Activated T-helper 1 cell treated with Interleukin-2 at 50 U/mL for 16 hours (primary cell): Measurements from ENCODE around the gene IDH3B.

Source experiments
- DNase-seq: peaks from one replicate; pipeline ENCODE4 v3.0.0-alpha.2; 2020; ENCODE audit warnings: low read depth

IDH3B gene

DNA sequence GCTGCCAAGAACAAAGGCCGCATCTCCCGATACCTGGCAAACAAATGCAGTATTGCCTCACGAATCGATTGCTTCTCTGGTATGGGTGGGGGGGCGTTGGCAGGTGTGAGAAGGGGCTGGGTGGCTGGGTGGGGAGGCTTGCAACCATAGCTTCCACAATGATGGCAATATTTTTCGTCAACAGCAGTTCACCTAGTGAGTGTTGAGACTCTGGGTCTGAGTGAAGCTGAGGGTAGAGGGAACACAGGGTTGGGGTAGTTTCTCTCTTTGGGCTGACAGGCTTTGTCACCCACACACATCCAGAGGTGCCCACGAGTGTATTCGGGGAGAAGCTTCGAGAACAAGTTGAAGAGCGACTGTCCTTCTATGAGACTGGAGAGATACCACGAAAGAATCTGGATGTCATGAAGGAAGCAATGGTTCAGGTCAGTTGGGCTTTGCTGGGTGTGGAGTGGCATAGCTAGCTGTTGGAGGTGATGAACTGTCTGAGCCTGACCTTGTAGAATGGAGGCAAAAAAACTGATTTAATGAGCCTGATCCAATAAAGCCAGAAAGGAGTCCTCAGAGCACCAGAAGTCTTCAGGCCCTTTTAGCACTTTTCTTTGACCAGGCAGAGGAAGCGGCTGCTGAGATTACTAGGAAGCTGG lies 7.4 kb downstream of the IDH3B start:
- no peak for DNase-seq

DNA sequence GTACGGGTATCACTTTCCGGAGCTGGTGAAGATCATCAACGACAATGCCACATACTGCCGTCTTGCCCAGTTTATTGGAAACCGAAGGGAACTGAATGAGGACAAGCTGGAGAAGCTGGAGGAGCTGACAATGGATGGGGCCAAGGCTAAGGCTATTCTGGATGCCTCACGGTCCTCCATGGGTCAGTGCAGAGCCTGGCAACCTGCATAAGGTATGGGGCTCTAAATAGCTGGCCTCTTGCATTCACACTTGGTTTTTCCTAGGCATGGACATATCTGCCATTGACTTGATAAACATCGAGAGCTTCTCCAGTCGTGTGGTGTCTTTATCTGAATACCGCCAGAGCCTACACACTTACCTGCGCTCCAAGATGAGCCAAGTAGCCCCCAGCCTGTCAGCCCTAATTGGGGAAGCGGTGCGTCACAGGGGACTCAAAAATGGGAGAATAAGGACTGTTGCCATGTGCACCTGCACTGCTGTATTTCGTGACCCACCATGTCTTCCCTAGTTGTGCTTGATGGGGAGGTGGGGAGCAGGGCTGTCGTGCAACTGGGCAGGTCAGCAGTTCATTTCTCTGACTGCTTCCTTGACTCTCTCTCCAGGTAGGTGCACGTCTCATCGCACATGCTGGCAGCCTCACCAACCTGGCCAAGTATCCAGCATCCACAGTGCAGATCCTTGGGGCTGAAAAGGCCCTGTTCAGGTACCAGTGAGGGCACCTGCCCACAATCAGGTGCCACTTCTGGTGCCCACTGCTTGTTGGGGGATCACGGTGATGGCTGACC lies 8.5 kb downstream of the IDH3B start:
- no peak for DNase-seq

DNA sequence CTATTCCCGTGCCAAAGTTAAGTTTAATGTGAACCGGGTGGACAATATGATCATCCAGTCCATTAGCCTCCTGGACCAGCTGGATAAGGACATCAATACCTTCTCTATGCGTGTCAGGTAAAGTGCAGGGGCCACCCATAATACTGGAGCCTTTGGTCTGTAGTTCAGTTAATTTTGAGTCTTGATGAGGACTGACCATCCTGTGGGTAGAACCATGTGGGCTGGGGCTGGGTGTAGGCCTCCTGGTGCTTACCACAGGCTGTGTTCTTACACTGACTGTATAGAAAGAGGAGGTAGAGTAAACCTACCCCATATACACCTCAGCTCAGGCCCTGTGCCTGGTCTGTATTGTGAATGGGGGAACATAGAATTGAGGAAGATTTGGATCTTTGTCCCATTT lies 9.2 kb downstream of the IDH3B start:
- no peak for DNase-seq

DNA sequence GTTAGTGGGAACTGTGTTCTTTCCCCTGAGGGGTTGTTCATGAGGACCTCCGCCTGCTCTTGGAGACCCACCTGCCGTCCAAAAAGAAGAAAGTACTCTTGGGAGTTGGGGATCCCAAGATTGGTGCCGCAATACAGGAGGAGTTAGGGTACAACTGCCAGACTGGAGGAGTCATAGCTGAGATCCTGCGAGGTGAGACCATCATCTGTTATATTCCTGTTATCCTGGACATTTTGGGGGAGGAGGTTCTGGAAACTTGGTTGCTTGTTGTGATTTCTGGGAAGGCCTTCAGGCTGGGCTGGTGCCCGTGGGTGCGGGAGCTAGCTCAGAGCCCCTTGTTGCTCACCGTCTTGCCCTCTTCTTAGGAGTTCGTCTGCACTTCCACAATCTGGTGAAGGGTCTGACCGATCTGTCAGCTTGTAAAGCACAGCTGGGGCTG lies 9.6 kb downstream of the IDH3B start:
- DNase-seq = no peak

DNA sequence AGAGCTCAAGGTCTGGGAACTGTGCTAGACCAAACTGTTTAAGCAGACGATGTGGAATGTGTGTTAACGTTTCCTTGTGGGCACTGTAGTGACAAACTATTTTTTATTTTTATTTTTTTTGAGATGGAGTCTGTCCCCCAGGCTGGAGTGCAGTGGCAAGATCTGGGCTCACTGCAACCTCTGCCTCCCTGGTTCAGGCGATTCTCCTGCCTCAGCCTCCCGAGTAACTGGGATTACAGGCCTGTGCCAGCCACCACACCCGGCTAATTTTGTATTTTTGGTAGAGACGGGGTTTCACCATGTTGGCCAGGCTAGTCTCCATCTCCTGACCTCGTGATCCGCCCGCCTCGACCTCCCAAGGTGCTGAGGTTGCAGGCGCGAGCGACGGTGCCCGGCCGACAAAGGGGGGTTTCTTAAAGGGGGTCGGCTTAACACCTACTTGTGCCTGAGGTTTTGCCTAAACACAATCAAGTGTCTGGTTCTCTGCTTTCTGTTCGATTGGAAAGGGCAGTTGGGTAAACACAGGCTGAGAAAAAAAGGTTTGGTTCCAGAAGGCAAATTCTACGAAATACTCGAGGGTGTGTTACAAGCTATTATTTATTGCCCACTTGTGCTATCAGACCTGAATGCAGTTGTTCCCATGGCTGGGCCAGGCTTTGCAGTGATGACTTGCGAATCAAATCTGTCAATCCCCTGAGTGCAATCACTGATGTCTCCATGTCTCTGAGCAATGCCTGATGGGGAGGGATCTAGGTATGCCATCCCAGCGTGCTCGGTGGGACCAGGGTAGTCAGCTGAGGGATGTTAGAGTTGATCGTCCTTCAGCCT lies 10.2 kb downstream of the IDH3B start:
- no peak for DNase-seq

DNA sequence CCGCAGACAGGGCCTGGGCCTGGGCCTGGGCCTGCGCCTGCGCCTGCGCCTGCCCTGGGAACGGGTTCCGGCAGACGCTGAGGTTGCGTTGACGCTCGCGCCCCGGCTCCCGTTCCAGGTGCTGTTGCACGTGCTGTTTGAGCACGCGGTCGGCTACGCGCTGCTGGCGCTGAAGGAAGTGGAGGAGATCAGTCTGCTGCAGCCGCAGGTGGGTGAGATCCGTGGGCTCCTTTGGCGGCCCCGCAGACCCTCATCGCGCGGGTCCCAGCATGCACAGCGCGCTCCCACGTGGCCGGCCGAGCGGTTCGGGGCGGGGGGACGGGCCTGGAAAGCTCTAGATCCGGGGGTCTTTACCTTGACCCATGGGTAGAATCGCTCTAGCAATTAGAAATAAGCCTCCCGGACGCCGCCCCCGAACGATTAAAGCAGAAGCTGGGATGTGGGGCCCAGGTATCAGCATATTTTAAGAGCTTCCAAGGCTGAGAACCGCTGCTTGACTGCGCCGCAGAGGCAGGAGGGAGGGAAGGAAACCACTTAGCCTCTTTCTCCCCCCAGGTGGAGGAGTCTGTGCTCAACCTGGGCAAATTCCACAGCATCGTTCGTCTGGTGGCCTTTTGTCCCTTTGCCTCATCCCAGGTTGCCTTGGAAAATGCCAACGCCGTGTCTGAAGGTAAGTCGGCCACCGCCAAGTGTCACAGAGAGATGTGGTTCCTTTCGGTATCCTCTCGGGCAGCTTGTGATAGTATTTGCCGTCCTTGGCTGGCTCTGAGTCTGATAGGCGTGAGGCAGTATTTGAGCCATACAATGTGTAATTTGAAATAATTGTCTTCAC lies 11.1 kb downstream of the IDH3B start:
- no peak for DNase-seq

DNA sequence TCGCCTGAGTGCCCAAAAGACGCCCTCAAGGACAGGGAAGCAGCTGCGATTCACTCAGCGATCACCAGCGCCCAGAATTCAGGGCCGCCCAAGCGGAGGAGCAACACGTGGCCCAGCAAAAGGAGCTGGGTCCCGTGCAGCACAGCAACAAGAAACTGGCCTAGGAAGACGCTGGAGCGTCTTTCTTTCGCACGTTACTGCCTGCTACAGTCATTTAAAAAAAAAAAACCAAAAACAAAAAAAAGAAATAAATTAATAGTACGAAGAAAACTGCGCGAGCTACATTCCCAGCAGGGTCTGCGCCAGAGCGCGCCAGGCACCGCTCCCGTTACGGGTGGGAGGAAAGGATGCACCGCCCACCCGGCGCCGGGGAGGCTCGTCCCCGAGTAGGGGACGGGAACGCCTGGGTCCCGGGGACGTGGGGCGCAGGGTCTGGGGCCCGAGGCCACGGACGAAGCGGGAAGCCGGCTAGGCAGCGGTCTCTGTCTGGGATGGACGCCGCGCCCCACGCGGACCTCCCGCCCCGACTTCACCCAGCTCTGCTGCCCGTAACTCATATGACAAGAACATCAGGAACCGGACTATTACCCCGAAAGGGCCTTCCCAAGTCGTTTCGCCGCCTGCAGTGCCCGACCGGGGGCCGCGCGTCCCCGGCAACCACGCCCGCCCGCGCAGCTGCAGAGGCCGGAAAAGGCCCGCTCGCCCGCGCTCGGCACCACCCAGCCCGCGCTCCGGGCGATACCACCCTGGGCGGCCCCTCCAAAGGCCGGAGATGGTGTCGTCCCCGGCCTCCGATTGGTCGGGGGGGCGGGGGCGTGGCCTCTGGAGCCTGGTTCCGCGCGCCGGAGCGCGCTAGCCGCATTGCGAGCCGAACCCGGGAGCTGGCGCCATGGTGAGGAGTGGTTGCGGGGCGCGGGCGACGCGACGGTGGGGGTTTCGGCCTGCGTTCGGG lies 12.0 kb downstream of the IDH3B start, which contains the start of gene NOP56:
NOP56 (plus strand) TSS at position 861 of the 952 bp plus-strand sequence; CDS start at position 890, 29 bp downstream.
- DNase-seq = peak; percentile 95

DNA sequence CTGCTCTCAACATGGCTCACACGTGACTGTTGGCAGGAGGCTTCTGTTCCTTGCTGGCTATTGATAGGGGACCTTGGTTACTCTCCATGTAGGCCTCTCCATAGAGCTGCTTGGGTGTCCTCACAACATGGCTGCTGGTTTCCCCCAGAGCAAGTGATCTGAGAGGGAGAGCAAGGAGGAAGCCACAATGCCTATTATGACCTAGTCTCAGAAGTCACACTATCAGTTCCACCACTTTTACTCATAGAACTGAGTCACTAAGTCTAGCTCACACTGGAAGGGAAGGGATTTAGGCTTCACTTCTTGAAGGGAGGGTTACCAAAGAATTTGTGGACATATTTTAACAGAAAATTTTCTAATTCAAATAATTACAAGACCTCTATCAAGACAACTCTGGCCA lies 20.3 kb downstream of the IDH3B start:
- no peak for DNase-seq

DNA sequence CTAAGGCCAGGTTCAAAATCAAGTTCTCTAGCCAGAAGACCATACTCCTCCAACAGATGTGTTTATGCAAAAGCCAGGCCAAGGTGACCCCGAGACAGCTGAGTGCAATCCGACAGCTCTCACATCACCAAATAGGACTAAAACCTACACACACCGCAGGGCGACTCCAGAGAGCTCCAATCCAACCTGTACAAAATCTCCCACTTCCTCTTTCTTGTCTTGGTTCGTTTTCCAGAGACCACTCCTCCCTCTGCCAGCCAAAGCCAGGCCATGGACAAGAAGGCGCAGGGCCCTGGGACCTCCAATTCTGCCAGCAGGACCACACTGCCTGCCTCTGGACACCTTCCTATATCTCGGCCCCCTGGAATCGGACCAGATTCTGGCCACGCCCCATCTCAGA lies 23.1 kb downstream of the IDH3B start:
- DNase-seq = no peak

DNA sequence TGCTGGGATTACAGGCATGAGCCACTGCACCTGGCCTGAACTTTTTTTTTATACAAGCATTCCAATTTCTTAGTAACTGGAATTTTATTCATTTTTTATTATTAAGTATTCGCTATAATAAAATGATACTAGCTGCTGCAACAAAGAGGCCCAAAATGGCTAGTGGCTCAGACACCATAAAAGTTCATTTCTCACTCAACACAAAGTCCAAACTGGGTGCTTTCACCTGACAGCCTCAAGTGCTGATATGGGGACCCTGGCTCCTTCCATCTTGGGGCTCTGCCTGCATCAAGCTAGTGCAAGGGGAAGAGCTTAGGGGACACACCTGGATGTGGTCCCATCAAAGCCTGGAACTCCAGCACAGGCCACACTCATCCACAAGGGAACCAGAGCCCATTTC lies 23.8 kb downstream of the IDH3B start:
- DNase-seq = no peak

DNA sequence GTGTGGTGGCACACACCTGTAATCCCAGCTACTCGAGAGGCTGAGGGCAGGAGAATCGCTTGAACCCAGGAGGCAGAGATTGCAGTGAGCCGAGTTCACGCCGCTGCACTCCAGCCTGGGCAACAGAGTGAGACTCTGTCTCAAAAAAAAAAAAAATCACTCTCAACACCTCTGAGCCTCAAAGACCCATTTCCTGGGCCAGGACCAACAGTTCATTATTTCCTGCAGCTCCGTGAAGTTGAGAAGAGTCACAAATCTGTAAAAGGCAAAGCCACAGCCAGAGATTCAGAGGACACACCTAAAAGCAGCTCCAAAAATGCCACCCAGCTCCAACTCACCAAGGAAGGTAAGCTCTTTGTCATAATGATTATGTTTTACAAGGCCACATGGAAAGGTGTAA lies 26.8 kb downstream of the IDH3B start:
- DNase-seq = no peak

DNA sequence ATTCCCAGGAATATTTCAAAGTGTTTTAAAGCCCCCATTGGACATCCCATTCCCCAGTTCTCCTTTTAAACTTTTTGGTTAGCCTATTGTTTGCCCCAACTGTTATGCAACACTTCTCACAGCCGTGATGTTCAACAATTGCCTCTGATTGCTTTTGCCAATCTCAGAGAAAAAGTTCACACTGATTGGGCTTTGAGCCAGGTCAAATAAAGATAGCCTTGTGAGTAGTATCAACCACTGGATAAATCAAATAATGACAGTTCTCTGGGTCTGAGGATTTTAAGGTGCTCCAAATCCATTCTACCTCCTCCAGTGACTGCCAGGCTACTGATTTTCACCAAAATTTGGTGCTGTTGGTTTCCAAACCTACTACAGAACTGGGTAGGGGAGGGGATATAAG lies 30.6 kb downstream of the IDH3B start:
- DNase-seq = no peak

DNA sequence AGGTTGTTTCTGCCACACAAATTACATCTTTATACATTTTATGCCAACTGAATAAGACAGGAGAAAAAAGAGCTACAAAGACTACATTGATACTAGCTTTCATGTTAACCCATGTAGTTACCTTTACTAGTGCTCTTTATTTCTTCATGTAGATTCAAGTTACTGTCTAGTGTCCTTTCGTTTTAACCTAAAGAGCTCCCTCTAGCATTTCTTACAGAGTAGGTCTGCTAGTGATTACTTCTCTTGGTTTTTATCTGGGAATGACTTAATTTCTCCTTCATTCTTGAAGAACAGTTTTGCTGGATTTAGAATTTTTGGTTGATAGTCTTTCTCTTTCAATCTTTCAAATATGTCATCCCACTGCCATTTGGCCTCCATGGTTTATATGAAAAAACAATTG lies 32.8 kb downstream of the IDH3B start:
- DNase-seq = no peak

DNA sequence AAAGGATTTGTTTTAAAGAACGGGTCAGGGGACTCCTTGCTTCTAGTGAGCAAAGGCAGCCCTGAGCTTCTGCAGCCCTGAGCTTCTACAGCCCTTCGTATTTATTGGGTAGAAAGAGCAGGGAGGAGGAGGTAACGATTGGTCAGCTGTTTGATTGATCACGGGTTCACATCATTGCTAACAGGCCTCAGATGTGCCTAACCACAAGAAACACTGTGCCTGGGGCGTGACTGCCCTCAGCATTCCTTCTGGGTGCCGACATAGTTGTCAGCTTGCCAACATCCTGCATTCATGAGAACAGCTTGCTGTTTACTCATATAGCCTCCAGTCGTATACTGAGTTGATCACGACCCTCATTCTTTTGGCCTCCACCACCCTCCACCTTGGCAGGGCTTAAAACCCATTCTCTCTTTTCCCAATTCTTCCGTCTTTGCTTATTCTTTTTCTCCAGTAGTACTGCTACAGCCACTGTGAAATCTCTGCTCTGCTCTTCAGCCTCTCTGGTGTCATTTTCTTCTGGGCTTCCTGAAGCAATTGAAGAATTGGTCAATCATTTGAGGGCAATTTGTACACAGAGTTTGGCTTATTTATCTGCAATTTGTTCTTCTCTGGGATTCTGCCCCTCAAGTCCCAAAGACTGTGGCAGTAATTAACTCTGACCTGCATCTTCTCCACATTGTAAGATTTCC lies 37.0 kb downstream of the IDH3B start:
- no peak for DNase-seq

DNA sequence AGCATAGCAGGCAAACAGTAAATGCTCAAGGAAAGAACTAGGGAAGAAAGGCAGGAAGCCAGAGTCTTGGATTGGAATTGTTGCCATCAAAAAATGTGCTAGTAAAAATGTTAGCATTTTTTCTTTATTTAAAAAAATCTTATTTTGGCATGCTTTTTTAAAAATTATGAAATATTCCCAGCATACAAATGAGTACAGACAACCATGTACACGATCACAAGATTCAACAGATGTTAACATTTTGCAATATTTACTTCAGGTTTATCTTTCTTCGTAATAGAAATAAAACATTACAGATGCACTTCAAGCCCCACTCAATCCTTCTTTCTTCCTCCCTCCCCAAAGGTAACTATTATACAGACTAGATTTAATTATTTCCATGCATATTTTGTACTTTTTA lies 39.0 kb downstream of the IDH3B start:
- DNase-seq = no peak

DNA sequence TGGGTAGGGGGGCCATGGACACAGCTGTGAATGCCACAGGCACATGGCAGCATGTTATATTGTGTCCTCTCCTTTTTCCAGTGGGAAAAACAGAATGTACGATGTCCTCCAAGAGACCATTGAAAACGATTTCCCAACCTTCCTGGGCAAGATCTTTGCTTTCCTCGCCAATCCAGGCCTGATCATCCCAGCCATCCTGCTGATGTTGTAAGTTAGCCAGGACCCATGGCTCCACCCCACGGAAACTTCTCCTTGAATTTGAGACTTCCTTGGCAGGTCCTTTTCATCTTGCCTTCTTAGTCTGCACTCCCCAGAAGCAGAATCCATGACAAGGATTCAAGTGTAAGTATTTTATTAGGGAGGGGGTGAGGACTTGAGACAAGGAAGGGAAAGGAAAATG lies 39.8 kb downstream of the IDH3B start:
- DNase-seq = no peak

DNA sequence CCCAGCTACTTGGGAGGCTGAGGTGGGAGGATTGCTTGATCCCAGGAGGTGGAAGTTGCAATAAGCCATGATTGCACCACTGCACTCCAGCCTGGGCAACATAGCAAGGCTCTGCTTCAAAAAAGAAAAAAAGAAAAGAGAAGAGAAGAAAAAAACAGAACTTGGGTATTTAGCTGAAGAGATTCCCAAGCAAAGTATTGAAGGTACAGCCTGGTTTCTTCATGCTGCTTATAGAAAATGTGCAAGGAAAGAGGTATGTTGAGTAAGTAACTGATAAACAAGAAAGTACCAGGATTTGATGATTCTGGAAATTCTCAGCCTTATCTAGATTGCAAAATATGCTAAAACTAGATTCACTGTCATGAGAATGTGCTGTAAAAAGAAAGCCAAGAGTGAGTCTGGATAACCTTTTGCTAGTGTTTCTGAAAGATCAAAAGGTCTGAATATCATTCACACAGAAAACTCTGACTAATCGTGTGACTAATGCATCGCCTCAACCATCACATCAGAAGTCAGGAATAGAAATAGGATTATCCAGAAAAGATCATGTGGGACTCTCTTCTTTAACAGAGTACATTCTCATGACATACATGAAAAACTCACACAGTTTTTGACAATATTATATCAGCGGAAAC lies 43.9 kb downstream of the IDH3B start:
- DNase-seq = no peak

DNA sequence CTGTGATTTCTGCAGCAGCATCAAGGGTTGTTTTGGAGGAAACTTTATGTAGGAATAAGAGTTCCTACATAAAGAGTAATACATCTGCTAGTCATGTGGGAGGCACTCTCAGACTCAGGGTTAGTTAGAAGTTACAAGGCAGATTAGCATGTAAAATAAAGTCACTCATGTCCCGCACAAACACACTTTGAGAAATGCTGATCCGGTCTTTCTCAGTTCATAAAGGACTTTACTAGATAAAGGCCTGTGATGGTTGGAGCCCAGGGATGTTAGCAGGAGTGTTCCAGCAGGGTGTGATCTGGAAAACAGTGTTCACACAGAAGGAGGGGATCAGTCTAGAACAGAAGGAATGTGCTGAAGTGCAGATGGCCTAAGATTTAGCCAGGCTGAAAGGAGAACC lies 44.7 kb downstream of the IDH3B start:
- DNase-seq = no peak

DNA sequence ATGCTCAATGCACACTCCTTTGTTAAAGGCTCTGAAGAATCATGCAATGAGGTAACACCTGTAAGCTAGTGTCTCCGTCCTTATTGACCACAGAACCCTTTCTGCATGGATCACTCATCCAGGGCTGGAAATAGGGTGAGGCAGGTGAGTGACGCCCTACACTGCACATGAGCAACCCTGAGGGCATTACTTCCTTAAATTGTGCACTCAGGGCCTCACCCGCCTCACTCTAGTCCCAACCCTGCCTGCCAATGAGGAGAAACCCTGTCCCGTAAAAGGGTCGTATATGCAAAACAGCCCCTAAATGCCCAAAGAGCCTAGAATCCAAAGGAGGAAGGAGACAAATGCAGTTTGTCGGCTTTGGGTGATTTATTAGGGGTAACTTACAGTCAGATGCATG lies 45.2 kb downstream of the IDH3B start:
- DNase-seq = no peak
